ENCODE results near the gene THAP8. TPM values are rescaled to one million over a fixed set of nuclear protein-coding genes. Genes with fewer than 3 reads are reported as not detected.

Gene THAP8
- total and polyA plus RNA-seq, 10 of the 15 experiments (the other 5 are each of a cell fraction or from before 2014, with no cell fraction given), result 0.24 to 4.4 (median 2.6) TPM

DNA sequence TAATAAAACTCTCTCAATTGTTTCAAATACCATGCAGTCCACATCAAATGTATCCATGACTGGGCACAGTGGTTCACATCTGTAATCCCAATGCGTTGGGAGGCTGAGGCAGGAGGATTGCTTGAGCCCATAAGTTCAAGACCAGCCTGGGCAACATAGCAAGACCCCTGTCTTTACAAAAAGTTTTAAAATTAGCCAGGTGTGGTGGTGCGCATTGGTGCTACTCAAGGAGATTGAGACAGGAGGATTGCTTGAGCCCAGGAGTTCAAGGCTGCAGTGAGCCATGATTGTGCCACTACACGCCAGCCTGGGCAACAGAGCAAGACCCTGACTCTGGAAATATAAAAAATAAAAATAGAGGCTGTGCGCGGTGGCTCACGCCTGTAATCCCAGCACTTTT is 26.4 kb downstream of the THAP8 start:
- TF ChIP-seq SMARCA5 (IDR thresholded peaks at IDR 0.05), result no peak
- TF ChIP-seq, protein P1, sequence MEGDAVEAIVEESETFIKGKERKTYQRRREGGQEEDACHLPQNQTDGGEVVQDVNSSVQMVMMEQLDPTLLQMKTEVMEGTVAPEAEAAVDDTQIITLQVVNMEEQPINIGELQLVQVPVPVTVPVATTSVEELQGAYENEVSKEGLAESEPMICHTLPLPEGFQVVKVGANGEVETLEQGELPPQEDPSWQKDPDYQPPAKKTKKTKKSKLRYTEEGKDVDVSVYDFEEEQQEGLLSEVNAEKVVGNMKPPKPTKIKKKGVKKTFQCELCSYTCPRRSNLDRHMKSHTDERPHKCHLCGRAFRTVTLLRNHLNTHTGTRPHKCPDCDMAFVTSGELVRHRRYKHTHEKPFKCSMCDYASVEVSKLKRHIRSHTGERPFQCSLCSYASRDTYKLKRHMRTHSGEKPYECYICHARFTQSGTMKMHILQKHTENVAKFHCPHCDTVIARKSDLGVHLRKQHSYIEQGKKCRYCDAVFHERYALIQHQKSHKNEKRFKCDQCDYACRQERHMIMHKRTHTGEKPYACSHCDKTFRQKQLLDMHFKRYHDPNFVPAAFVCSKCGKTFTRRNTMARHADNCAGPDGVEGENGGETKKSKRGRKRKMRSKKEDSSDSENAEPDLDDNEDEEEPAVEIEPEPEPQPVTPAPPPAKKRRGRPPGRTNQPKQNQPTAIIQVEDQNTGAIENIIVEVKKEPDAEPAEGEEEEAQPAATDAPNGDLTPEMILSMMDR (IDR thresholded peaks at IDR 0.05 in 2 of 3, conservative IDR thresholded peaks at IDR 0.05 in 1 of 3; ENCODE audit: control insufficient read depth in 2 of 3, extremely low read depth in 1 of 3, insufficient read depth in 1 of 3, low read depth in 3 of 3, low read length in 3 of 3), result no peak
- no peak for TF ChIP-seq CBX5 (IDR thresholded peaks at IDR 0.05; ENCODE audit: low read depth)
- TF ChIP-seq, protein P2, sequence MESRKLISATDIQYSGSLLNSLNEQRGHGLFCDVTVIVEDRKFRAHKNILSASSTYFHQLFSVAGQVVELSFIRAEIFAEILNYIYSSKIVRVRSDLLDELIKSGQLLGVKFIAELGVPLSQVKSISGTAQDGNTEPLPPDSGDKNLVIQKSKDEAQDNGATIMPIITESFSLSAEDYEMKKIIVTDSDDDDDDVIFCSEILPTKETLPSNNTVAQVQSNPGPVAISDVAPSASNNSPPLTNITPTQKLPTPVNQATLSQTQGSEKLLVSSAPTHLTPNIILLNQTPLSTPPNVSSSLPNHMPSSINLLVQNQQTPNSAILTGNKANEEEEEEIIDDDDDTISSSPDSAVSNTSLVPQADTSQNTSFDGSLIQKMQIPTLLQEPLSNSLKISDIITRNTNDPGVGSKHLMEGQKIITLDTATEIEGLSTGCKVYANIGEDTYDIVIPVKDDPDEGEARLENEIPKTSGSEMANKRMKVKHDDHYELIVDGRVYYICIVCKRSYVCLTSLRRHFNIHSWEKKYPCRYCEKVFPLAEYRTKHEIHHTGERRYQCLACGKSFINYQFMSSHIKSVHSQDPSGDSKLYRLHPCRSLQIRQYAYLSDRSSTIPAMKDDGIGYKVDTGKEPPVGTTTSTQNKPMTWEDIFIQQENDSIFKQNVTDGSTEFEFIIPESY (IDR thresholded peaks at IDR 0.05), result no peak
- TF ChIP-seq TCF7 (IDR thresholded peaks at IDR 0.05; ENCODE audit: borderline replicate concordance), result no peak
- TF ChIP-seq POLR2A (IDR thresholded peaks at IDR 0.05; ENCODE audit: low read depth, low read length), result no peak
- no peak for TF ChIP-seq TARDBP (IDR thresholded peaks at IDR 0.05; ENCODE audit: borderline replicate concordance)
- TF ChIP-seq, protein P3, sequence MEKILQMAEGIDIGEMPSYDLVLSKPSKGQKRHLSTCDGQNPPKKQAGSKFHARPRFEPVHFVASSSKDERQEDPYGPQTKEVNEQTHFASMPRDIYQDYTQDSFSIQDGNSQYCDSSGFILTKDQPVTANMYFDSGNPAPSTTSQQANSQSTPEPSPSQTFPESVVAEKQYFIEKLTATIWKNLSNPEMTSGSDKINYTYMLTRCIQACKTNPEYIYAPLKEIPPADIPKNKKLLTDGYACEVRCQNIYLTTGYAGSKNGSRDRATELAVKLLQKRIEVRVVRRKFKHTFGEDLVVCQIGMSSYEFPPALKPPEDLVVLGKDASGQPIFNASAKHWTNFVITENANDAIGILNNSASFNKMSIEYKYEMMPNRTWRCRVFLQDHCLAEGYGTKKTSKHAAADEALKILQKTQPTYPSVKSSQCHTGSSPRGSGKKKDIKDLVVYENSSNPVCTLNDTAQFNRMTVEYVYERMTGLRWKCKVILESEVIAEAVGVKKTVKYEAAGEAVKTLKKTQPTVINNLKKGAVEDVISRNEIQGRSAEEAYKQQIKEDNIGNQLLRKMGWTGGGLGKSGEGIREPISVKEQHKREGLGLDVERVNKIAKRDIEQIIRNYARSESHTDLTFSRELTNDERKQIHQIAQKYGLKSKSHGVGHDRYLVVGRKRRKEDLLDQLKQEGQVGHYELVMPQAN (conservative IDR thresholded peaks at IDR 0.05), result no peak
- TF ChIP-seq LARP7 (IDR thresholded peaks at IDR 0.05), result no peak
- TF ChIP-seq, protein P4, sequence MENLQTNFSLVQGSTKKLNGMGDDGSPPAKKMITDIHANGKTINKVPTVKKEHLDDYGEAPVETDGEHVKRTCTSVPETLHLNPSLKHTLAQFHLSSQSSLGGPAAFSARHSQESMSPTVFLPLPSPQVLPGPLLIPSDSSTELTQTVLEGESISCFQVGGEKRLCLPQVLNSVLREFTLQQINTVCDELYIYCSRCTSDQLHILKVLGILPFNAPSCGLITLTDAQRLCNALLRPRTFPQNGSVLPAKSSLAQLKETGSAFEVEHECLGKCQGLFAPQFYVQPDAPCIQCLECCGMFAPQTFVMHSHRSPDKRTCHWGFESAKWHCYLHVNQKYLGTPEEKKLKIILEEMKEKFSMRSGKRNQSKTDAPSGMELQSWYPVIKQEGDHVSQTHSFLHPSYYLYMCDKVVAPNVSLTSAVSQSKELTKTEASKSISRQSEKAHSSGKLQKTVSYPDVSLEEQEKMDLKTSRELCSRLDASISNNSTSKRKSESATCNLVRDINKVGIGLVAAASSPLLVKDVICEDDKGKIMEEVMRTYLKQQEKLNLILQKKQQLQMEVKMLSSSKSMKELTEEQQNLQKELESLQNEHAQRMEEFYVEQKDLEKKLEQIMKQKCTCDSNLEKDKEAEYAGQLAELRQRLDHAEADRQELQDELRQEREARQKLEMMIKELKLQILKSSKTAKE (IDR thresholded peaks at IDR 0.05; ENCODE audit: low read depth, poor library complexity, severe bottlenecking), result no peak
- no peak for TF ChIP-seq ZNF274 (IDR thresholded peaks at IDR 0.05; ENCODE audit: insufficient read depth, insufficient read length)
- H3K27ac ChIP-seq (ENCODE audit: control insufficient read depth, insufficient read depth), result no peak overlapping the region
- FAIRE-seq, result no peak
- no peaks in the 10 kb centered on the region for H3K27me3 ChIP-seq (replicated peaks in 1 of 2; ENCODE audit: control insufficient read depth in 2 of 2, insufficient read depth in 2 of 2, low read length in 1 of 2)
- in situ Hi-C loops (cut with MboI) (no loop called here), intact Hi-C loops (cut with micrococcal nuclease; ENCODE audit: unreplicated experiment) (no loop called here)
- H3K4me3 ChIP-seq, result no peak overlapping the region
- ChIA-PET CTCF (no interaction called here), POLR2A (no interaction called here), RAD21 (ENCODE audit: unreplicated experiment) (no interaction called here), SMC1A (ENCODE audit: uncharacterized antibody, unreplicated experiment) (no interaction called here)
- no peak for ATAC-seq
- no peaks in the 10 kb centered on the region for H3K9me3 ChIP-seq (replicated peaks; ENCODE audit: control insufficient read depth, insufficient read depth, low read length)
- no peak for DNase-seq (ENCODE audit: low read depth, low spot score)
- H3K79me2 ChIP-seq (ENCODE audit: control insufficient read depth, insufficient read depth, low read length), result no peaks in the 10 kb centered on the region
- H3K36me3 ChIP-seq (ENCODE audit: control insufficient read depth in 2 of 2, insufficient read depth in 2 of 2, low read length in 1 of 2), result peaks cover 0 to 5% of the 10 kb centered on the region in 2 experiments; a peak in 2 of 4 replicates
- WGBS (ENCODE audit: insufficient coverage, insufficient replicate concordance, low lambda C conversion rate, missing lambda C conversion rate), result 95% methylated on average over 6 of the region's 6 CpGs
- BruUV-seq (replicated peaks), result no TSS peak
- no peak overlapping the region for H2AFZ ChIP-seq (ENCODE audit: control insufficient read depth, low read depth, low read length)
- no peaks in the 10 kb centered on the region for H4K20me1 ChIP-seq (ENCODE audit: control insufficient read depth, insufficient read depth)
- no peak overlapping the region for H3K9ac ChIP-seq (ENCODE audit: control insufficient read depth, insufficient read depth, low read length)
- H3K4me2 ChIP-seq (ENCODE audit: control insufficient read depth, insufficient read depth), result no peak overlapping the region
- H3K4me1 ChIP-seq (ENCODE audit: control insufficient read depth, insufficient read depth, low read length), result no peaks in the 10 kb centered on the region
